Measurements from ENCODE around the gene MLPH. TPM values are rescaled to one million over a fixed set of nuclear protein-coding genes. Genes with fewer than 3 reads are reported as not detected.

MLPH gene
- total and polyA plus RNA-seq, 12 donors = 0.12 to 3.6 (median 0.84) TPM; not detected in 1

GRCh38 chr2:237487496-237487895 lies 445 bp downstream of the MLPH start:
- no peak for DNase-seq

DNA sequence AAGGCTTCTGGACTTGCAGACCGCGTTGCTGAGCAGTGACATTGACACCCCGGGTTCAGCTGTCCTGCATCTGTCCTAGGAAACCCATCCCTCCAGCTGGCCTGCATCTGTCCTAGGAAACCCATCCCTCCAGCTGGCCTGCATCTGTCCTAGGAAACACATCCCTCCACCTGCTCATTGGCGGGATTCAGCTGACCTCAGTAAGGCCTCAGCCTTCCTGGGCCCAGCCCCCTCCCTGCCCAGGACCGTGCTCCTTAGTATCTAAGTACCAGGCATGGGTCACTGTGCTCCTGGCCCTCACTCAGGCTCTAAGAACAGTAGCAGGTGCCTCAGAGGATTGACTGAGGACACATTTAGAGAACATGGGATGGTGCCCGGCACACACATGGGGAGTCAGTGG lies 1.2 kb downstream of the MLPH start:
- intact Hi-C loops (cut with DNase I) = no loop called here
- no peak for DNase-seq
- TF ChIP-seq, protein P1, sequence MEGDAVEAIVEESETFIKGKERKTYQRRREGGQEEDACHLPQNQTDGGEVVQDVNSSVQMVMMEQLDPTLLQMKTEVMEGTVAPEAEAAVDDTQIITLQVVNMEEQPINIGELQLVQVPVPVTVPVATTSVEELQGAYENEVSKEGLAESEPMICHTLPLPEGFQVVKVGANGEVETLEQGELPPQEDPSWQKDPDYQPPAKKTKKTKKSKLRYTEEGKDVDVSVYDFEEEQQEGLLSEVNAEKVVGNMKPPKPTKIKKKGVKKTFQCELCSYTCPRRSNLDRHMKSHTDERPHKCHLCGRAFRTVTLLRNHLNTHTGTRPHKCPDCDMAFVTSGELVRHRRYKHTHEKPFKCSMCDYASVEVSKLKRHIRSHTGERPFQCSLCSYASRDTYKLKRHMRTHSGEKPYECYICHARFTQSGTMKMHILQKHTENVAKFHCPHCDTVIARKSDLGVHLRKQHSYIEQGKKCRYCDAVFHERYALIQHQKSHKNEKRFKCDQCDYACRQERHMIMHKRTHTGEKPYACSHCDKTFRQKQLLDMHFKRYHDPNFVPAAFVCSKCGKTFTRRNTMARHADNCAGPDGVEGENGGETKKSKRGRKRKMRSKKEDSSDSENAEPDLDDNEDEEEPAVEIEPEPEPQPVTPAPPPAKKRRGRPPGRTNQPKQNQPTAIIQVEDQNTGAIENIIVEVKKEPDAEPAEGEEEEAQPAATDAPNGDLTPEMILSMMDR (IDR thresholded peaks at IDR 0.05) = no peak
- no peak for TF ChIP-seq POLR2A (IDR thresholded peaks at IDR 0.05)
- WGBS, 4 donors = 81 to 92% (median 87%) methylated on average over 6 of the region's 6 CpGs
- Histone ChIP-seq H3K36me3 (replicated peaks in 1 of 2) (no peaks in the 10 kb centered on the region), H3K9me3 (replicated peaks in 1 of 3) (peaks cover 0 to 7% (median 0%) of the 10 kb centered on the region in 3 donors), H3K27ac (no peak overlapping the region), H3K4me3 (no peak overlapping the region), H3K4me1 (replicated peaks in 1 of 2) (peaks cover 0 to 5% of the 10 kb centered on the region in 2 donors), H3K27me3 (peaks cover 30% of the 10 kb centered on the region)

More at GRCh38 chr2:237487496-237487895, 445 bp downstream of the MLPH start:
- H3K27me3 ChIP-seq = peaks cover 30% of the 10 kb centered on the region
- peaks cover 0 to 7% (median 0%) of the 10 kb centered on the region in 3 donors for H3K9me3 ChIP-seq (replicated peaks in 1 of 3)
- H3K36me3 ChIP-seq (replicated peaks in 1 of 2) = no peaks in the 10 kb centered on the region
- no peak overlapping the region for H3K27ac ChIP-seq
- H3K4me3 ChIP-seq = no peak overlapping the region
- intact Hi-C loops (cut with DNase I) = no loop called here
- TF ChIP-seq POLR2A (IDR thresholded peaks at IDR 0.05) = no peak
- TF ChIP-seq, protein P1 (IDR thresholded peaks at IDR 0.05) = no peak
- peaks cover 0 to 5% of the 10 kb centered on the region in 2 donors for H3K4me1 ChIP-seq (replicated peaks in 1 of 2)
- 24 to 62% (median 33%) methylated on average over 5 to 14 of the region's 14 CpGs for WGBS, 4 donors

GRCh38 chr2:237488901-237489860 lies 2.1 kb downstream of the MLPH start:
- H3K36me3 ChIP-seq (replicated peaks in 1 of 2) = no peaks in the 10 kb centered on the region
- peaks cover 30% of the 10 kb centered on the region for H3K27me3 ChIP-seq
- peaks cover 0 to 5% of the 10 kb centered on the region in 2 donors for H3K4me1 ChIP-seq (replicated peaks in 1 of 2)
- no peak overlapping the region for H3K4me3 ChIP-seq
- 64 to 72% (median 66%) methylated on average over 6 of the region's 6 CpGs for WGBS, 4 donors
- TF ChIP-seq, protein P1 (IDR thresholded peaks at IDR 0.05) = no peak
- TF ChIP-seq POLR2A (IDR thresholded peaks at IDR 0.05) = no peak
- intact Hi-C loops (cut with DNase I) = no loop called here
- no peak overlapping the region for H3K27ac ChIP-seq
- H3K9me3 ChIP-seq (replicated peaks in 1 of 3) = peaks cover 0 to 7% (median 0%) of the 10 kb centered on the region in 3 donors
- no peak for DNase-seq

- Histone ChIP-seq H3K27ac (no peak overlapping the region), H3K27me3 (peaks cover 30% of the 10 kb centered on the region), H3K4me3 (no peak overlapping the region), H3K9me3 (replicated peaks in 1 of 3) (peaks cover 0 to 7% (median 0%) of the 10 kb centered on the region in 3 donors), H3K4me1 (replicated peaks in 1 of 2) (peaks cover 0 to 5% of the 10 kb centered on the region in 2 donors), H3K36me3 (replicated peaks in 1 of 2) (no peaks in the 10 kb centered on the region)
- intact Hi-C loops (cut with DNase I) = no loop called here
- no peak for DNase-seq
- TF ChIP-seq, protein P1 (IDR thresholded peaks at IDR 0.05) = no peak
- no peak for TF ChIP-seq POLR2A (IDR thresholded peaks at IDR 0.05)
- 53 to 61% (median 59%) methylated on average over 8 of the region's 8 CpGs for WGBS, 4 donors
These were observed 3.1 kb downstream of the MLPH start for GRCh38 chr2:237490009-237490711.
